Measurements from ENCODE around the gene COX19. TPM values are rescaled to one million over a fixed set of nuclear protein-coding genes. Genes with fewer than 3 reads are reported as not detected.

COX19 gene
- total RNA-seq, 1 experiment from 2014 or later = 14.0 TPM

- Histone ChIP-seq H3K9me3 (ENCODE audit: control insufficient read depth in 1 of 2, insufficient read depth in 1 of 2, low read depth in 1 of 2, low read length in 2 of 2) (no peaks in the 10 kb centered on the region; a peak in 1 of 4 replicates), H3K4me2 (ENCODE audit: low read length) (no peak overlapping the region), H3K27ac (ENCODE audit: low read depth, low read length) (no peak overlapping the region), H3K36me3 (ENCODE audit: control insufficient read depth in 1 of 2, insufficient read depth in 2 of 2, low read length in 2 of 2) (no peaks in the 10 kb centered on the region), H4K20me1 (ENCODE audit: insufficient read depth) (no peaks in the 10 kb centered on the region), H3K4me1 (ENCODE audit: control insufficient read depth in 1 of 2, insufficient read depth in 2 of 2, low read length in 2 of 2) (peaks cover 0 to 5% of the 10 kb centered on the region in 2 experiments; a peak in 2 of 4 replicates), H3K27me3 (ENCODE audit: insufficient read depth, low read length) (no peaks in the 10 kb centered on the region), H3K9ac (ENCODE audit: low read length) (no peak overlapping the region), H3K9me2 (ENCODE audit: insufficient read depth) (no peaks in the 10 kb centered on the region), H3K79me2 (ENCODE audit: insufficient read depth, low read length) (peaks cover 3% of the 10 kb centered on the region; the same call in 1 of the 2 replicates), H3K4me3 (replicated peaks in 1 of 2; ENCODE audit: low read depth in 1 of 2, low read length in 2 of 2) (no peak overlapping the region), H2AFZ (ENCODE audit: low read depth, low read length, poor library complexity, severe bottlenecking) (no peak overlapping the region)
- DNase-seq (ENCODE audit: low read depth, low spot score) = no peak
- RAD21 ChIA-PET (ENCODE audit: low non-redundant PET in 1 of 2, low total read pairs in 2 of 2, uncharacterized antibody in 2 of 2, unreplicated experiment in 2 of 2) = no interaction called here
- no TSS peak for BruUV-seq (replicated peaks)
- CTCF ChIA-PET = no interaction called here
- POLR2A ChIA-PET = no interaction called here
- intact Hi-C loops (cut with micrococcal nuclease) = no loop called here
- TF ChIP-seq POLR2AphosphoS5 (IDR thresholded peaks at IDR 0.05; ENCODE audit: low read depth, low read length) = no peak
- TF ChIP-seq CTCF (IDR thresholded peaks at IDR 0.05 in 2 of 3, conservative IDR thresholded peaks at IDR 0.05 in 1 of 3; ENCODE audit: borderline replicate concordance in 1 of 3, insufficient read depth in 1 of 3, low read depth in 2 of 3, low read length in 2 of 3) = no peak
- TF ChIP-seq CBX3 (IDR thresholded peaks at IDR 0.05; ENCODE audit: low read depth) = no peak
- no peak for TF ChIP-seq TCF7L2 (IDR thresholded peaks at IDR 0.05; ENCODE audit: borderline replicate concordance, extremely low read depth, insufficient read depth, insufficient read length)
- no peak for TF ChIP-seq ATF3 (IDR thresholded peaks at IDR 0.05)
- no peak for TF ChIP-seq ZNF274 (IDR thresholded peaks at IDR 0.05; ENCODE audit: low read depth, low read length)
- TF ChIP-seq POLR2A (IDR thresholded peaks at IDR 0.05; ENCODE audit: borderline replicate concordance, extremely low read depth, insufficient read depth, insufficient read length) = no peak
- TF ChIP-seq SP1 (IDR thresholded peaks at IDR 0.05; ENCODE audit: low read depth) = no peak
- TF ChIP-seq JUND (IDR thresholded peaks at IDR 0.05) = no peak
- TF ChIP-seq FOSL1 (IDR thresholded peaks at IDR 0.05; ENCODE audit: low read depth) = no peak
- TF ChIP-seq YY1 (IDR thresholded peaks at IDR 0.05; ENCODE audit: extremely low read depth, insufficient replicate concordance, low read depth, low read length) = no peak
- TF ChIP-seq ZBTB33 (IDR thresholded peaks at IDR 0.05; ENCODE audit: extremely low read depth, insufficient replicate concordance, low read length) = no peak
- TF ChIP-seq MAX (IDR thresholded peaks at IDR 0.05) = no peak
- no peak for TF ChIP-seq SIN3A (IDR thresholded peaks at IDR 0.05; ENCODE audit: low read depth)
- TF ChIP-seq RAD21 (IDR thresholded peaks at IDR 0.05; ENCODE audit: low read depth) = no peak
- no peak for TF ChIP-seq CEBPB (IDR thresholded peaks at IDR 0.05; ENCODE audit: low read depth)
- no peak for TF ChIP-seq EZH2 (IDR thresholded peaks at IDR 0.05)
- no peak for ATAC-seq
Observed at GRCh38 chr7:979886-980571, 4.7 kb upstream of the COX19 start.

Data from HCT116 (cell line).